Liver (tissue), 9 donors: ENCODE data around the gene CFAP299. TPM values are rescaled to one million over a fixed set of nuclear protein-coding genes. Genes with fewer than 3 reads are reported as not detected.

ENCODE experiments used
- DNase-seq: peaks from one replicate; pipeline ENCODE4 v3.0.0-alpha.2; 2017; ENCODE audit warnings: low spot score
- H3K27ac ChIP-seq, 2 donors: one replicate each; pipeline ENCODE4 v1.7.0; 2013; ENCODE audit warnings: inconsistent platforms in 2 of 2, low read length in 2 of 2, control low read depth in 1 of 2, low read depth in 1 of 2, mild to moderate bottlenecking in 1 of 2
- H3K27me3 ChIP-seq, 4 donors: one replicate each; pipeline versions ENCODE4 v1.6.1 to v1.7.0; 2013; ENCODE audit warnings: low read length in 3 of 4, inconsistent platforms in 1 of 4, mild to moderate bottlenecking in 1 of 4, moderate library complexity in 1 of 4; ENCODE audit not compliant: control insufficient read depth in 4 of 4, insufficient read depth in 4 of 4
- H3K36me3 ChIP-seq, 4 donors: one replicate each; pipeline versions ENCODE4 v1.6.1 to v1.7.0; 2013; ENCODE audit warnings: low read length in 3 of 4, mild to moderate bottlenecking in 3 of 4, low read depth in 1 of 4, moderate library complexity in 1 of 4; ENCODE audit not compliant: control insufficient read depth in 4 of 4, insufficient read depth in 3 of 4
- H3K4me1 ChIP-seq, 4 donors: one replicate each; pipeline versions ENCODE4 v1.6.1 to v1.7.0; 2013; ENCODE audit warnings: low read length in 3 of 4, mild to moderate bottlenecking in 3 of 4, moderate library complexity in 1 of 4; ENCODE audit not compliant: control insufficient read depth in 4 of 4, insufficient read depth in 4 of 4
- H3K4me3 ChIP-seq, 3 donors: one replicate each; pipeline versions ENCODE4 v1.6.1 to v1.7.0; 2013; ENCODE audit warnings: low read length in 3 of 3, control low read depth in 1 of 3, low read depth in 1 of 3, mild to moderate bottlenecking in 1 of 3
- H3K9ac ChIP-seq, 2 donors: one replicate each; pipeline ENCODE4 v1.7.0; 2013; ENCODE audit warnings: low read length in 2 of 2, mild to moderate bottlenecking in 2 of 2, moderate library complexity in 2 of 2, control low read depth in 1 of 2, low read depth in 1 of 2
- H3K9me3 ChIP-seq, 4 donors: one replicate each; pipeline versions ENCODE4 v1.6.1 to v1.7.0; 2013; ENCODE audit warnings: low read length in 3 of 4; ENCODE audit not compliant: control insufficient read depth in 4 of 4
- CTCF ChIP-seq: fragments of 150-350 bp; IDR thresholded peaks from 2 replicates; pipeline ENCODE4 v1.5.1; 2017; ENCODE audit warnings: improper control_type of control experiment, low read depth, low read length; ENCODE audit not compliant: missing input control
- EGR1 ChIP-seq, 2 donors: IDR thresholded peaks; 2 replicates each; pipeline ENCODE4 v1.6.1; 2016 to 2018; ENCODE audit warnings: antibody characterized with exemption in 2 of 2, low read depth in 2 of 2
- FOXA1 ChIP-seq: IDR thresholded peaks from 2 replicates; pipeline ENCODE4 v1.6.1; 2016; ENCODE audit warnings: antibody characterized with exemption
- FOXA2 ChIP-seq: IDR thresholded peaks from 2 replicates; pipeline ENCODE4 v1.6.1; 2016; ENCODE audit warnings: antibody characterized with exemption
- GABPA ChIP-seq, 2 donors: IDR thresholded peaks in 1 of 2; conservative IDR thresholded peaks in 1 of 2; 2 replicates each; pipeline ENCODE4 v1.6.1; 2016; ENCODE audit warnings: antibody characterized with exemption in 2 of 2, mild to moderate bottlenecking in 1 of 2, moderate library complexity in 1 of 2
- HNF4A ChIP-seq, 2 donors: conservative IDR thresholded peaks; 2 replicates each; pipeline ENCODE4 v1.6.1; 2016; ENCODE audit warnings: antibody characterized with exemption in 2 of 2, mild to moderate bottlenecking in 2 of 2
- HNF4G ChIP-seq: IDR thresholded peaks from 2 replicates; pipeline ENCODE4 v1.6.1; 2016; ENCODE audit warnings: antibody characterized with exemption
- MAX ChIP-seq: IDR thresholded peaks from 2 replicates; pipeline ENCODE4 v1.6.1; 2016; ENCODE audit warnings: antibody characterized with exemption
- NR2F2 ChIP-seq: IDR thresholded peaks from 2 replicates; pipeline ENCODE4 v1.6.1; 2016; ENCODE audit warnings: antibody characterized with exemption
- RAD21 ChIP-seq, 2 donors: IDR thresholded peaks; 2 replicates each; pipeline ENCODE4 v1.6.1; 2016; ENCODE audit warnings: antibody characterized with exemption in 2 of 2, mild to moderate bottlenecking in 2 of 2
- SP1 ChIP-seq: IDR thresholded peaks from 2 replicates; pipeline ENCODE4 v1.6.1; 2018; ENCODE audit warnings: antibody characterized with exemption, mild to moderate bottlenecking
- TAF1 ChIP-seq: conservative IDR thresholded peaks from 2 replicates; pipeline ENCODE4 v1.6.1; 2016; ENCODE audit warnings: antibody characterized with exemption, mild to moderate bottlenecking
- YY1 ChIP-seq: IDR thresholded peaks from 2 replicates; pipeline ENCODE4 v1.6.1; 2016; ENCODE audit warnings: antibody characterized with exemption, mild to moderate bottlenecking
- WGBS: extraction: QIAGEN DNeasy Blood & Tissue Kit; methylation state at CpG from one replicate; pipeline ENCODE4 v1.1.7; 2013; 5-methylcytosine and 5-hydroxymethylcytosine counted together
- polyA plus RNA-seq, 2 donors: library from polyadenylated mRNA; stranded (reverse) in 1 of 2; unstranded in 1 of 2; fragments of 200-250 nt in 1 of 2; fragments of >200 nt in 1 of 2; fragmentation: Nextera tagmentation in 1 of 2; extraction: Ambion mirVana in 1 of 2; gene quantifications; one replicate each; pipeline versions ENCODE4 v1.2.1 to v1.2.3, GENCODE V29; 2013 to 2015
- total RNA-seq, 2 donors: library from RNA; depleted of rRNA; stranded (reverse); fragments of >200 nt; gene quantifications; one replicate each; pipeline ENCODE4 v1.2.3, GENCODE V29; 2014
- TF ChIP-seq, protein P1 (sequence below): IDR thresholded peaks from 2 replicates; pipeline ENCODE4 v1.6.1; 2016; ENCODE audit warnings: antibody characterized with exemption
- TF ChIP-seq, protein P2 (sequence below): IDR thresholded peaks from 2 replicates; pipeline ENCODE4 v1.6.1; 2016; ENCODE audit warnings: antibody characterized with exemption
- donor health status: healthy.
- donor health status: healthy.
- donor health status: healthy.
- donor health status: healthy.
- donor health status: healthy.

The CFAP299 gene
- total and polyA plus RNA-seq, 4 donors = not detected

DNA sequence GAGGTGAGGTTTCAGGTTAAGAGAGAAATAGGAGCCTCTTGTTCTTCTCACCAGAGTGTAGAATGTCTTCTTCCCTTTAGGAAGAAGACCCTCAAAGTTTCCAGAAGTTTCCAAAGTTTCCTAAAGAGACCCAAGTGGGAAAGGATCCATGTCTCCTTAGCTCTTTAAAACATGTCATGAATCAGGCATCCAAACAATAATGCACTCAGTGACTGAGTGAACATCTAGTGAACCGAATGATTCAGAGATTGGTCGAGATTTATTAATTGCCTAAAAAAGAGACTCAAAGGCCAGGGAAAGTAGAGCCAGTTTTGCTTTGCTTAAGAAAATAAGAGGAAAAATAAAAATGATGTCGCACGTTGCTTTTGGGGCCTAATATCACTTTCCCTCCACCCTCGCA, 39.7 kb upstream of the CFAP299 start:
- H3K4me3 ChIP-seq = no peak overlapping the region
- no peak overlapping the region for H3K9ac ChIP-seq
- no peaks in the 10 kb centered on the region for H3K36me3 ChIP-seq
- no peak for DNase-seq
- TF ChIP-seq SP1 (no peak), MAX (no peak), FOXA2 (no peak), RAD21 (IDR thresholded peaks at IDR 0.05) (no peak), TAF1 (no peak), FOXA1 (no peak), YY1 (no peak), HNF4G (no peak), EGR1 (IDR thresholded peaks at IDR 0.05; ENCODE audit: low read depth in 2 of 2) (no peak), HNF4A (conservative IDR thresholded peaks at IDR 0.05) (no peak)
- TF ChIP-seq, protein P1, sequence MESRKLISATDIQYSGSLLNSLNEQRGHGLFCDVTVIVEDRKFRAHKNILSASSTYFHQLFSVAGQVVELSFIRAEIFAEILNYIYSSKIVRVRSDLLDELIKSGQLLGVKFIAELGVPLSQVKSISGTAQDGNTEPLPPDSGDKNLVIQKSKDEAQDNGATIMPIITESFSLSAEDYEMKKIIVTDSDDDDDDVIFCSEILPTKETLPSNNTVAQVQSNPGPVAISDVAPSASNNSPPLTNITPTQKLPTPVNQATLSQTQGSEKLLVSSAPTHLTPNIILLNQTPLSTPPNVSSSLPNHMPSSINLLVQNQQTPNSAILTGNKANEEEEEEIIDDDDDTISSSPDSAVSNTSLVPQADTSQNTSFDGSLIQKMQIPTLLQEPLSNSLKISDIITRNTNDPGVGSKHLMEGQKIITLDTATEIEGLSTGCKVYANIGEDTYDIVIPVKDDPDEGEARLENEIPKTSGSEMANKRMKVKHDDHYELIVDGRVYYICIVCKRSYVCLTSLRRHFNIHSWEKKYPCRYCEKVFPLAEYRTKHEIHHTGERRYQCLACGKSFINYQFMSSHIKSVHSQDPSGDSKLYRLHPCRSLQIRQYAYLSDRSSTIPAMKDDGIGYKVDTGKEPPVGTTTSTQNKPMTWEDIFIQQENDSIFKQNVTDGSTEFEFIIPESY = no peak
- TF ChIP-seq, protein P2, sequence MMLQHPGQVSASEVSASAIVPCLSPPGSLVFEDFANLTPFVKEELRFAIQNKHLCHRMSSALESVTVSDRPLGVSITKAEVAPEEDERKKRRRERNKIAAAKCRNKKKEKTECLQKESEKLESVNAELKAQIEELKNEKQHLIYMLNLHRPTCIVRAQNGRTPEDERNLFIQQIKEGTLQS = no peak
- H3K4me1 ChIP-seq = peaks cover 0 to 3% (median 1%) of the 10 kb centered on the region in 4 donors
- H3K9me3 ChIP-seq = no peaks in the 10 kb centered on the region
- H3K27me3 ChIP-seq = no peaks in the 10 kb centered on the region
- WGBS = 92% methylated on average over 5 of the region's 5 CpGs
- no peak overlapping the region for H3K27ac ChIP-seq

GRCh38 chr4:80301884-80302283, 33.6 kb upstream of the CFAP299 start:
- Histone ChIP-seq H3K9me3 (no peaks in the 10 kb centered on the region), H3K27ac (no peak overlapping the region), H3K27me3 (peaks cover 0 to 4% (median under 1%) of the 10 kb centered on the region in 4 donors), H3K4me1 (no peaks in the 10 kb centered on the region), H3K4me3 (no peak overlapping the region), H3K9ac (no peak overlapping the region), H3K36me3 (no peaks in the 10 kb centered on the region)
- TF ChIP-seq HNF4G = no peak
- TF ChIP-seq RAD21 (IDR thresholded peaks at IDR 0.05) = no peak
- TF ChIP-seq NR2F2 = no peak
- no peak for TF ChIP-seq GABPA (IDR thresholded peaks at IDR 0.05 in 1 of 2, conservative IDR thresholded peaks at IDR 0.05 in 1 of 2)
- TF ChIP-seq FOXA1 = no peak
- no peak for DNase-seq
- WGBS = 73% methylated on average over 4 of the region's 4 CpGs

DNA sequence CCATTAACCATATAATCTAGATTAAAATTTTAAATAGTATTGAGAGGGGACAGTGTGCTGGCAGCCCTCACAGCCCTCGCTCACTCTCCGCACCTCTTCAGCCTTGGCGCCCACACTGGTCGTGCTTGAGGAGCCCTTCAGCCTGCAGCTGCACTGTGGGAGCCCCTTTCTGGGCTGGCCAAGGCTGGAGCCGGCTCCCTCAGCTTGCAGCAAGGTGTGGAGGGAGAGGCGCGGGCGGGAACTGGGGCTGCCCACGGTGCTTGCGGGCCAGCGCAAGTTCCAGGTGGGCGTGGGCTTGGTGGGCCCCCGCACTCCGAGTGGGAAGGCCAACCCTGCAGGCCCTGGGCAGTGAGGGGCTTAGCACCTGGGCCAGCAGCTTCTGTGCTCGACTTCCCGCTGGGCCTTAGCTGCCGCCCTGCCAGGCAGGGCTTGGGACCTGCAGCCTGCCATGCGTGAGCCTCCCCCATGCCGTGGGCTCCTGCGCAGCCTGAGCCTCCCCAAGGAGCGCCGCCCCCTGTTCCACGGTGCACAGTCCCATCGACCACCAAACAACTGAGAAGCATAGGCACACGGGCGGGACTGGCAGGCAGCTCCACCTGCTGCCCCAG, 32.8 kb upstream of the CFAP299 start:
- Histone ChIP-seq H3K4me3 (no peak overlapping the region), H3K36me3 (no peaks in the 10 kb centered on the region), H3K27me3 (peaks cover 0 to 5% (median under 1%) of the 10 kb centered on the region in 4 donors), H3K9me3 (no peaks in the 10 kb centered on the region), H3K27ac (no peak overlapping the region), H3K9ac (no peak overlapping the region), H3K4me1 (no peaks in the 10 kb centered on the region)
- TF ChIP-seq, protein P1 = no peak
- TF ChIP-seq YY1 (no peak), GABPA (IDR thresholded peaks at IDR 0.05 in 1 of 2, conservative IDR thresholded peaks at IDR 0.05 in 1 of 2) (no peak), HNF4A (conservative IDR thresholded peaks at IDR 0.05) (no peak), FOXA1 (no peak), HNF4G (no peak), CTCF (no peak)
- TF ChIP-seq, protein P2 = no peak
- no peak for DNase-seq
- WGBS = 91% methylated on average over 26 of the region's 26 CpGs
